Right lobe of liver (tissue), 6 donors: ENCODE measurements around the gene ZNF581. TPM values are rescaled to one million over a fixed set of nuclear protein-coding genes. Genes with fewer than 3 reads are reported as not detected.

Experiments used
- ATAC-seq, 4 donors: fragments of 200-7000 bp; cut with Tn5 transposase; one replicate each; pipeline ENCODE4 v1.9.1; 2020; ENCODE audit warnings: mild to moderate bottlenecking in 4 of 4, moderate library complexity in 4 of 4
- DNase-seq, 3 donors: peaks; one replicate each; pipeline ENCODE4 v3.0.0-alpha.2; 2020
- H3K27ac ChIP-seq, 3 donors: fragments of 200-600 bp; one replicate each; pipeline ENCODE4 v1.8.0; 2022
- H3K27me3 ChIP-seq, 2 donors: fragments of 200-600 bp; one replicate each; pipeline ENCODE4 v1.8.0; 2022
- H3K36me3 ChIP-seq, 4 donors: fragments of 200-600 bp; sonication (generic) in 1 of 4; one replicate each; pipeline versions ENCODE4 v1.5.1 to v1.8.0; 2017 to 2022; ENCODE audit warnings: control low read depth in 1 of 4
- H3K4me1 ChIP-seq, 4 donors: fragments of 200-600 bp; sonication (generic) in 1 of 4; one replicate each; pipeline versions ENCODE4 v1.5.1 to v1.8.0; 2017 to 2022; ENCODE audit warnings: control low read depth in 1 of 4
- H3K4me3 ChIP-seq, 3 donors: fragments of 200-600 bp; one replicate each; pipeline ENCODE4 v1.8.0; 2022
- H3K9me3 ChIP-seq, 4 donors: fragments of 200-600 bp; sonication (generic) in 1 of 4; one replicate each; pipeline versions ENCODE4 v1.5.1 to v1.8.0; 2017 to 2022; ENCODE audit warnings: control low read depth in 1 of 4
- POLR2A ChIP-seq: fragments of 450-650 bp; IDR thresholded peaks from one replicate; pipeline ENCODE4 v1.6.1; 2017; ENCODE audit warnings: antibody characterized with exemption, mild to moderate bottlenecking
- WGBS: methylation state at CpG from one replicate; pipeline ENCODE4 v1.1.6; 2018; ENCODE audit warnings: low coverage, low lambda C conversion rate; ENCODE audit not compliant: insufficient coverage; ENCODE audit errors: missing lambda C conversion rate; 5-methylcytosine and 5-hydroxymethylcytosine counted together
- intact Hi-C, 2 donors: fragments of 100-400 bp; cut with DNase I; formaldehyde crosslinking; loops; one replicate each; pipeline versions ENCODE4 v1.11.2 to v1.14.1; 2022
- total RNA-seq, 6 experiments: library from RNA; depleted of rRNA in 2 of 6; stranded (reverse); fragments of >200 nt in 2 of 6; fragmentation: NEBNext Ultra II Directional in 3 of 6; extraction: Animal tissue kit (Norgen Biotek cat#: 25700) in 3 of 6; gene quantifications; one replicate each; pipeline versions ENCODE4 v1.1.0 to v1.2.4, GENCODE V29; 2016 to 2023
- TF ChIP-seq, protein P1 (sequence below), 4 donors: fragments of 200-600 bp in 3 of 4; fragments of 450-650 bp in 1 of 4; IDR thresholded peaks; one replicate each; pipeline versions ENCODE4 v1.5.1 to v1.8.0; 2016 to 2022; ENCODE audit warnings: antibody characterized with exemption in 4 of 4, mild to moderate bottlenecking in 2 of 4
- donor health status: DM: no; HTN: yes; CAD: no.
- donor health status: DM: no; HTN: no; CAD: no.
- donor health status: DM: no; HTN: no; CAD: no.
- donor health status: DM: no; HTN: yes; CAD: no.
- donor health status: DM: no; HTN: yes; CAD: no.

Gene ZNF581
- total RNA-seq, 6 experiments from 2014 or later, result 2.7 to 7.3 (median 5.1) TPM

DNA sequence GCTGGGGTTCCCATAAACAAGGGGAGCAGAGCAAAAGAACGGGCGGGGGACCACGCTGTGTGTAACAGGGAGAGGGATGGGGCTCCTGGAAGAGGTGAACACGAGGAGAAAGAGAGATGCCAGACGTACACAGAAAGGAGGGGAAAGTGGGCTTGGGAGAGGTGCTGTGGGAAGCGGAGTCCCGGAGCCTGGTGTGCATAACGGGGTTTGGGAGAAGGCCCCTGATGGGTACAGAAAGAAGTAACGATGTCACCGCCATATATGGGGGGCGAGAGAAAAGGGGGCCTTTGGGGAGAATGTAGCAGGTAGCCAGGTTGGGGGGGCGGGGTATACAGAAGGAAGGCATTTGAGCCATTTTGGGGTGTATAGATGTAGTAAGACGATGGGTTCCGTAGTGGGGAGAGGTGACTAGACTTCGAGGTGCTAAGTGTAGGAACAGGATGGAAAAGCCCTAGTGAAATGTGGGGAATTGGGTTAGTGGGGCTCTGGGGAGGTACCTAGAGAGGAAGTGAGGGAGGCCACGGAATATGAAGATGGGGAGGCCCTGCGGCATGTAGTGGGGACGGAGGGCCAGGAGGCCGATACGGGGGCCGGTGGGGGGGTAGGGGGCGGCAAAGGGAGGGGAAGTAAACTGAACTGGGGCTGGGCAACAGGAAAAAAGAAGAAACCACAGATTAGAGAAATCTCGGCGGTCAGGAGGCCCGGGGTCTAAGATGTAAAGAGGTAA, 1.9 kb upstream of the ZNF581 start:
- Histone ChIP-seq H3K27ac (peak overlapping the region; percentile 67 to 76 (median 73)), H3K9me3 (no peaks in the 10 kb centered on the region), H3K4me3 (peak overlapping the region; percentile 74 to 85 (median 81)), H3K36me3 (peaks cover 0 to 10% (median 0%) of the 10 kb centered on the region in 4 donors), H3K4me1 (peaks cover 0 to 37% (median 11%) of the 10 kb centered on the region in 4 donors), H3K27me3 (no peaks in the 10 kb centered on the region)
- no peak for TF ChIP-seq POLR2A
- TF ChIP-seq, protein P1, sequence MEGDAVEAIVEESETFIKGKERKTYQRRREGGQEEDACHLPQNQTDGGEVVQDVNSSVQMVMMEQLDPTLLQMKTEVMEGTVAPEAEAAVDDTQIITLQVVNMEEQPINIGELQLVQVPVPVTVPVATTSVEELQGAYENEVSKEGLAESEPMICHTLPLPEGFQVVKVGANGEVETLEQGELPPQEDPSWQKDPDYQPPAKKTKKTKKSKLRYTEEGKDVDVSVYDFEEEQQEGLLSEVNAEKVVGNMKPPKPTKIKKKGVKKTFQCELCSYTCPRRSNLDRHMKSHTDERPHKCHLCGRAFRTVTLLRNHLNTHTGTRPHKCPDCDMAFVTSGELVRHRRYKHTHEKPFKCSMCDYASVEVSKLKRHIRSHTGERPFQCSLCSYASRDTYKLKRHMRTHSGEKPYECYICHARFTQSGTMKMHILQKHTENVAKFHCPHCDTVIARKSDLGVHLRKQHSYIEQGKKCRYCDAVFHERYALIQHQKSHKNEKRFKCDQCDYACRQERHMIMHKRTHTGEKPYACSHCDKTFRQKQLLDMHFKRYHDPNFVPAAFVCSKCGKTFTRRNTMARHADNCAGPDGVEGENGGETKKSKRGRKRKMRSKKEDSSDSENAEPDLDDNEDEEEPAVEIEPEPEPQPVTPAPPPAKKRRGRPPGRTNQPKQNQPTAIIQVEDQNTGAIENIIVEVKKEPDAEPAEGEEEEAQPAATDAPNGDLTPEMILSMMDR (IDR thresholded peaks at IDR 0.05), result no peak
- under 1% methylated on average over 25 of the region's 25 CpGs for WGBS
- intact Hi-C loops, result no loop called here
- peak in 1 of 3 donors; percentile 39 for DNase-seq
- ATAC-seq, result peak in 2 of 4 donors; percentile 1 to 2

DNA sequence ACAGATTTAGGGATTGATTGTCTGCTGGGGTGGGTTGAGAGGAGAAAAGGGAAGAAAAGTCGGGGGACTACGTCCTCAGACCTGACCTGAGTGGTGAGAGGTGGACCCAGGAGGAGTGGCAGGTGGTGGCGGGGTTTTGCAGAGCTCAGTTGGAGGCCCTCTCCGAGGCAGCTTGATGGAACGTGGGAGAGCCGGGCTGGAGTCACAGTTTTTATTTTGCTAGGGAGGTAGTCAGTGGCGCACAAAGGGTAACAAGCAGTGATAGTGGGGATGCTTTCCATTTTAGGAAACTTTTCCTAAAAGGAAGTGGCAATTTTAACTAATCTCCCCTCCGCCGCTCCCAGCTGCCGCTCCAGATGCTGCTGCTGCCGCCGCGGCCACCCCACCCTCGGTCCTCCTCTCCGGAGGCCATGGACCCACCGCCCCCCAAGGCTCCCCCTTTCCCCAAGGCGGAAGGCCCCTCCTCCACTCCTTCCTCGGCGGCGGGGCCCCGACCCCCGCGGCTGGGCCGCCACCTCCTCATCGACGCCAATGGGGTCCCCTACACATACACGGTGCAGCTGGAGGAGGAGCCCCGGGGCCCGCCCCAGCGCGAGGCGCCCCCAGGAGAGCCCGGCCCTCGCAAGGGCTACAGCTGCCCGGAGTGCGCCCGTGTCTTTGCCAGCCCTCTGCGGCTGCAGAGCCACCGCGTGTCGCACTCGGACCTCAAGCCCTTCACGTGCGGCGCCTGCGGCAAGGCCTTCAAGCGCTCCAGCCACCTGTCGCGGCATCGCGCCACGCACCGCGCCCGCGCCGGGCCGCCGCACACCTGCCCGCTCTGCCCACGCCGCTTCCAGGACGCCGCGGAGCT, 1.1 kb upstream of the ZNF581 start:
- intact Hi-C loops, result no loop called here
- Histone ChIP-seq H3K27ac (peak overlapping the region; percentile 47 to 76 (median 67)), H3K4me1 (peaks cover 0 to 37% (median 10%) of the 10 kb centered on the region in 4 donors), H3K27me3 (no peaks in the 10 kb centered on the region), H3K36me3 (peaks cover 0 to 10% (median 0%) of the 10 kb centered on the region in 4 donors), H3K4me3 (peak overlapping the region; percentile 74 to 85 (median 81)), H3K9me3 (no peaks in the 10 kb centered on the region)
- ATAC-seq (peak; percentile 0 to 3 (median 2)), DNase-seq (peak in 2 of 3 donors; percentile 30 to 71)
- WGBS, result 2% methylated on average over 9 of the region's 65 CpGs
- TF ChIP-seq, protein P1 (IDR thresholded peaks at IDR 0.05), result no peak
- no peak for TF ChIP-seq POLR2A

DNA sequence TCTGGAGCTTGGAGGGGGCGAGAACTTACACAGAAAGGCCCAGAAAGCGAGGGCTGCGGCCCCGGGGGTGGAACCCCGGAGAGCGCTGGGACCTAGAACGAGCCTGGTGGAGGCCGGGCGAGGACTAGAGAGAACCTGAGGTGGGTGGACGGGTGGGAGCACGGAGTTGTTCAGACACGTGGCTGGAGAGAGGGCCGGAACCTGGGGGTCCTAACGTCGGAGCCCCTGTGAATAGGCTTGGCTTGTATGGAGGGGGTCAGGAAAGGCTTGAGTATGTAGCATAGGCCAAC, 383 bp downstream of the ZNF581 start:
- WGBS, result 1% methylated on average over 9 of the region's 15 CpGs
- ATAC-seq (no peak), DNase-seq (peak in 1 of 3 donors; percentile 57)
- no peaks in the 10 kb centered on the region for H3K27me3 ChIP-seq
- peak overlapping the region; percentile 74 to 85 (median 81) for H3K4me3 ChIP-seq
- H3K9me3 ChIP-seq, result no peaks in the 10 kb centered on the region
- intact Hi-C loops, result no loop called here
- peak overlapping the region; percentile 63 to 76 (median 67) for H3K27ac ChIP-seq
- peaks cover 0 to 10% (median 0%) of the 10 kb centered on the region in 4 donors for H3K36me3 ChIP-seq
- peaks cover 0 to 44% (median 12%) of the 10 kb centered on the region in 4 donors for H3K4me1 ChIP-seq
- no peak for TF ChIP-seq POLR2A

DNA sequence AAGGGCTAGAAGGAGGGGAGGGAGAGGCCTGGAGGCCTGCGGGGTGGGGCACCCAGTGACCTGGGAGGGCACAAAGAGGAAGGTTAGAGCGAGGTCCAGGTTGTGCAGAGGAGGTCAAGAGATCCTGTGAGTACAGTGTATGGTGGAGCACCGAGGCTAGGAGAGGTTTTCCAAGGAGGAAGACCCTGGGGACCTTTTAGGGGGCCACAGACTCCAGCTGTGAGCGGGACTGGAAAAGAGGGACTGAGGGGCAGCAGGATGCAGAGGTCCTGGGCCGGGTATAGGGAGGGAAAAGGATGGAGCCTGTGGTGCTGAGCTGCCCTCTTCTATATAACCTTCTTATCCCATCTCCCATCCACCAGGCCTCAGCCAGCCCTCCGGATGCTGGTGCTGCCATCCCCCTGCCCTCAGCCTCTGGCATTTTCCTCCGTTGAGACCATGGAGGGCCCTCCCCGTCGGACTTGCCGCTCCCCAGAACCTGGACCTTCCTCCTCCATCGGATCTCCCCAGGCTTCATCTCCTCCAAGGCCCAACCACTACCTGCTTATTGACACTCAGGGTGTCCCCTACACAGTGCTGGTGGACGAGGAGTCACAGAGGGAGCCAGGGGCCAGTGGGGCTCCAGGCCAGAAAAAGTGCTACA, 863 bp downstream of the ZNF581 start:
- Histone ChIP-seq H3K36me3 (peaks cover 0 to 10% (median 0%) of the 10 kb centered on the region in 4 donors), H3K9me3 (no peaks in the 10 kb centered on the region), H3K27me3 (no peaks in the 10 kb centered on the region), H3K4me1 (peaks cover 0 to 44% (median 11%) of the 10 kb centered on the region in 4 donors), H3K4me3 (peak overlapping the region; percentile 74 to 85 (median 81)), H3K27ac (peak overlapping the region; percentile 63 to 76 (median 67))
- peak in 2 of 3 donors; percentile 24 to 50 for DNase-seq
- TF ChIP-seq, protein P1 (IDR thresholded peaks at IDR 0.05), result no peak
- TF ChIP-seq POLR2A, result no peak
- WGBS, result 34% methylated on average over 8 of the region's 12 CpGs
- intact Hi-C loops, result no loop called here
- ATAC-seq, result no peak
